Measurements from ENCODE around the gene UNC5C. TPM values are rescaled to one million over a fixed set of nuclear protein-coding genes. Genes with fewer than 3 reads are reported as not detected.

The UNC5C gene
- total and polyA plus RNA-seq, 4 donors = 0.63 to 11.2 (median 8.6) TPM

DNA sequence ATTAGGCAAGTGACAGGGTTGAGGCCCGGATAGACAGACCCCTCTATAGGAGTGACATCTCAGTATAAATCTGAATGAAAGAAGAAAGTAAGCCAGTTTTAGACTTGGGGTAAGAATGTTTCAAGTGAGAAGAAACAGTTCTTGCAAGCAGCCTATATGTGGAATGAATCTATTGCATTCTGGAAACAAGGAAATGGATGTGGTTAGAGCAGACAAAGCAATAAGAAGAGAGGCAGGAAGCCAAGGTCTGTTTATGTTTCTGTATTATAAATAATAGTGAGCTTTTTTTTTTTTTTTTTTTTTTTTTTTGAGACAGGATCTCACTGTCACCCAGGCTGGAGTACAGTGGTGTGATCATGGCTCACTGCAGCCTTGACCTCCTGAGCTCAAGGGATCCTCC, 255.8 kb downstream of the UNC5C start:
- H3K4me3 ChIP-seq (ENCODE audit: low read length in 2 of 2) = no peak overlapping the region
- ATAC-seq (ENCODE audit: low FRiP score) (no peak), DNase-seq (no peak)
- intact Hi-C loops (cut with DNase I) = no loop called here
- H3K4me1 ChIP-seq (ENCODE audit: control insufficient read depth in 1 of 2, insufficient read depth in 2 of 2, low read length in 2 of 2) = no peaks in the 10 kb centered on the region
- WGBS, 2 donors = 81 to 90% methylated on average over 1 of the region's 1 CpG
- no peaks in the 10 kb centered on the region for H3K36me3 ChIP-seq (ENCODE audit: control insufficient read depth in 1 of 2, insufficient read depth in 2 of 2, low read length in 1 of 2)
- no peak overlapping the region for H3K27ac ChIP-seq (ENCODE audit: low read depth in 1 of 2, low read length in 2 of 2)
- no peaks in the 10 kb centered on the region for H3K9me3 ChIP-seq (ENCODE audit: control insufficient read depth, low read length)
- no peaks in the 10 kb centered on the region for H3K27me3 ChIP-seq (ENCODE audit: control insufficient read depth in 1 of 2, insufficient read depth in 2 of 2, low read length in 1 of 2)

DNA sequence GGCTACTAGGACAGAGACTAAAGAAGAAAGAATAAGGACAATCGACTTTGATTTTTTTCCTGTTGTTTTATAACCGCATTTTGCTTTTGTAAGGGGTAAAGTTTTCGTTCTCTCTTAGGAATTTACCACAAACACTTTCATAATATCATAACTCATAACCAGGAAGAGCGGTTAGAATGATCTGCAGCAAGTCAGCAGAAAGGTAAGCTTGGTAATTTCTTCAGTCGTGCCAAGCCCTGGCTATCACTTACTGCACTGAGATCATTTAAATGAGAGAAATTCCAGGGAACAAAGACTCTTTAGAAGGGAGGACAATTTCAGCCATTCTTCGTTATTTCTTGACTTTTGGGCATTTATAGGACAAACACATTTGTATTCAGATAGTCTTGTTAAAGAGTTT, 258.1 kb downstream of the UNC5C start:
- DNase-seq (no peak), ATAC-seq (ENCODE audit: low FRiP score) (no peak)
- no peaks in the 10 kb centered on the region for H3K4me1 ChIP-seq (ENCODE audit: control insufficient read depth in 1 of 2, insufficient read depth in 2 of 2, low read length in 2 of 2)
- H3K4me3 ChIP-seq (ENCODE audit: low read length in 2 of 2) = no peak overlapping the region
- no peak overlapping the region for H3K27ac ChIP-seq (ENCODE audit: low read depth in 1 of 2, low read length in 2 of 2)
- WGBS, 2 donors = 85 to 90% methylated on average over 6 of the region's 6 CpGs
- no peaks in the 10 kb centered on the region for H3K36me3 ChIP-seq (ENCODE audit: control insufficient read depth in 1 of 2, insufficient read depth in 2 of 2, low read length in 1 of 2)
- intact Hi-C loops (cut with DNase I) = no loop called here
- H3K9me3 ChIP-seq (ENCODE audit: control insufficient read depth, low read length) = no peaks in the 10 kb centered on the region
- no peaks in the 10 kb centered on the region for H3K27me3 ChIP-seq (ENCODE audit: control insufficient read depth in 1 of 2, insufficient read depth in 2 of 2, low read length in 1 of 2)

DNA sequence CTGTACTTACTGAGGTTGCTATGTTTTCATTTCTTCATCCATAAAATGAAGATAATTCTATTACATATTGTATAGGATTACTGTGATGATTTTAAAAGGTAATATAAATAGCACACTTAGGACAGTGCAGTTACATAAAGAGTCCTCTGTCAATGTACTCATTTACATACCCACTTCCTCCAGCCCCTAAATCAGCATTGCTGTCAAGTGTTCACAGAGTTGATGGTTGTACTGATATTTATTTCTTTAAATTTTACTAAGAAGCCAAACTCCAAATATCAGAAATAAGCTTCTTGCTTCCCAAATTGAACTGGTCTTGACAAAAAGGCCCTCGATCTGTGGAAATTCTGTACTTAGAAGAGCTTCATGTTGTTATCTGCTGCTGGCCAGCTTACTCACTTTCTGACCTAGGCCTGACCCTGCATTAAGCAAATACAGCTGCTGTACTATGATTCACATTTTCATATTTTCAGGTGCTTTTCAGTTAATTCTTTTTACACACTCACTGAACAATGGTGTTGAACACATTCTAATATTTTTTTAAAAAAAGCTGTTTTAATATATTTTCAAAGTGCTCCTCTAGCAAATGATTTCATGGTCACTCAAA, 259.6 kb downstream of the UNC5C start:
- DNase-seq (no peak), ATAC-seq (ENCODE audit: low FRiP score) (no peak)
- no peaks in the 10 kb centered on the region for H3K9me3 ChIP-seq (ENCODE audit: control insufficient read depth, low read length)
- H3K4me1 ChIP-seq (ENCODE audit: control insufficient read depth in 1 of 2, insufficient read depth in 2 of 2, low read length in 2 of 2) = no peaks in the 10 kb centered on the region
- H3K36me3 ChIP-seq (ENCODE audit: control insufficient read depth in 1 of 2, insufficient read depth in 2 of 2, low read length in 1 of 2) = no peaks in the 10 kb centered on the region
- no peaks in the 10 kb centered on the region for H3K27me3 ChIP-seq (ENCODE audit: control insufficient read depth in 1 of 2, insufficient read depth in 2 of 2, low read length in 1 of 2)
- 31 to 48% methylated on average over 1 of the region's 1 CpG for WGBS, 2 donors
- intact Hi-C loops (cut with DNase I) = no loop called here
- no peak overlapping the region for H3K4me3 ChIP-seq (ENCODE audit: low read length in 2 of 2)
- H3K27ac ChIP-seq (ENCODE audit: low read depth in 1 of 2, low read length in 2 of 2) = no peak overlapping the region

DNA sequence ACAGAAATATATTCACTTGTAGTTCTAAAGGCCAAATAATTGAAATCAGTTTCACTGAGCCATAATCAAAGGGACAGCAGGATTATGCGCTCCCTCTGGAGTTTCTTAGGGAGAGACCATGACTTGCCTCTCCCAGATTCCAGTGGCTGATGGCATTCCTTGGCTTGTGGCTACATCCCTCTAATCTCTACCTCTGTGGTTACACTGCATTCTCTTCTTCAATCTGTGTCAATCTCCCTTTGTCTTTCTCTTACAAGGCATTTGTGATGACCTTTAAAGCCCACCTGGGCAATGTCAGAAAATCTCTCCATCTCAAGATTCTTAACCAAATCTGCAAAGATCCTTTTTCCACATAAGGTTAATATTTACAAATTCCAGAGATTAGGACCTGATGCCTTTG, 260.2 kb downstream of the UNC5C start:
- no peak overlapping the region for H3K4me3 ChIP-seq (ENCODE audit: low read length in 2 of 2)
- DNase-seq (no peak), ATAC-seq (ENCODE audit: low FRiP score) (no peak)
- intact Hi-C loops (cut with DNase I) = no loop called here
- H3K4me1 ChIP-seq (ENCODE audit: control insufficient read depth in 1 of 2, insufficient read depth in 2 of 2, low read length in 2 of 2) = no peaks in the 10 kb centered on the region
- WGBS, 2 donors = 97 to 99% methylated on average over 1 of the region's 1 CpG
- no peak overlapping the region for H3K27ac ChIP-seq (ENCODE audit: low read depth in 1 of 2, low read length in 2 of 2)
- no peaks in the 10 kb centered on the region for H3K36me3 ChIP-seq (ENCODE audit: control insufficient read depth in 1 of 2, insufficient read depth in 2 of 2, low read length in 1 of 2)
- no peaks in the 10 kb centered on the region for H3K9me3 ChIP-seq (ENCODE audit: control insufficient read depth, low read length)
- no peaks in the 10 kb centered on the region for H3K27me3 ChIP-seq (ENCODE audit: control insufficient read depth in 1 of 2, insufficient read depth in 2 of 2, low read length in 1 of 2)

DNA sequence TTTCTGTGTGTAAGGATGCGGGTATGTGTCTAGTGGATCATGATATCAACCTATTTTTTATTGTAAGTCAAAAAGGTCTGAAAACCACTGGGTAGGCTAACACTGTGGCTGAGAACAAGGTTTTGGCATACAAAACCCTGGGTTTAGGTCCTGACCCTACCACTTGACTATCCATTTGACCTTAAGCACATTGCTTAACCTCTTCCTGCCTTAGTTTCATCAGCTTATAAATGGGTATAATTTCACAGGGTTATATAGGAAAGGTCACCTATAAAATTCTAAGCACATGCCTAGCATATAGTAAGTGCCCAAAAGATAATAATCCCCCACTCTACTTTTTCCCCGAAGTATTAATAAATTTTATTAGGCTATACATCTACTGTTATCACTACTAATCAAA, 263.0 kb downstream of the UNC5C start:
- Histone ChIP-seq H3K36me3 (ENCODE audit: control insufficient read depth in 1 of 2, insufficient read depth in 2 of 2, low read length in 1 of 2) (no peaks in the 10 kb centered on the region), H3K27me3 (ENCODE audit: control insufficient read depth in 1 of 2, insufficient read depth in 2 of 2, low read length in 1 of 2) (no peaks in the 10 kb centered on the region), H3K9me3 (ENCODE audit: control insufficient read depth, low read length) (no peaks in the 10 kb centered on the region), H3K4me3 (ENCODE audit: low read length in 2 of 2) (no peak overlapping the region), H3K4me1 (ENCODE audit: control insufficient read depth in 1 of 2, insufficient read depth in 2 of 2, low read length in 2 of 2) (no peaks in the 10 kb centered on the region), H3K27ac (ENCODE audit: low read depth in 1 of 2, low read length in 2 of 2) (no peak overlapping the region)
- intact Hi-C loops (cut with DNase I) = no loop called here
- no peak for DNase-seq
- no peak for ATAC-seq (ENCODE audit: low FRiP score)
- WGBS, 2 donors = 90 to 96% methylated on average over 2 of the region's 2 CpGs

DNA sequence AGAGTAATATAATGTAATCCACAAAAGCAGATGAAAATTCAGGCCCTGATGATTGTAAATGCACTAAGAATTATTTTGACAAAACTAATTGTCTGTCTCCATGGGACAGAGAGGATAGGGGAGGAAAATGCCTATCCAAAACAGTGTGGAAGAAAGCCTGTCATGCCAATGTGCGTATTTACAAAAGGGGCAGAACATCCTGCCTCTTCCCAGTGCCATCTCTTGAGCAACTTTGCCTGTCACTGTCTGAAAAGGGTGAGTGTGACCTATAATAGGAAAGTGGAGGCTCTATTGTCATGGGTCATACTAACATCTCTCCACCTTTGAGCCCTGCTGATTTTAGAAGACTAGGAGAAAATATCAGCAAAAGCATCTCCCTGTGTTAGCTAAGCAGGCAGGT, 264.1 kb downstream of the UNC5C start:
- H3K27me3 ChIP-seq (ENCODE audit: control insufficient read depth in 1 of 2, insufficient read depth in 2 of 2, low read length in 1 of 2) = no peaks in the 10 kb centered on the region
- ATAC-seq (ENCODE audit: low FRiP score) (no peak), DNase-seq (no peak)
- H3K36me3 ChIP-seq (ENCODE audit: control insufficient read depth in 1 of 2, insufficient read depth in 2 of 2, low read length in 1 of 2) = no peaks in the 10 kb centered on the region
- intact Hi-C loops (cut with DNase I) = no loop called here
- H3K9me3 ChIP-seq (ENCODE audit: control insufficient read depth, low read length) = no peaks in the 10 kb centered on the region
- no peak overlapping the region for H3K27ac ChIP-seq (ENCODE audit: low read depth in 1 of 2, low read length in 2 of 2)
- H3K4me3 ChIP-seq (ENCODE audit: low read length in 2 of 2) = no peak overlapping the region
- 93 to 97% methylated on average over 1 of the region's 1 CpG for WGBS, 2 donors
- no peaks in the 10 kb centered on the region for H3K4me1 ChIP-seq (ENCODE audit: control insufficient read depth in 1 of 2, insufficient read depth in 2 of 2, low read length in 2 of 2)

DNA sequence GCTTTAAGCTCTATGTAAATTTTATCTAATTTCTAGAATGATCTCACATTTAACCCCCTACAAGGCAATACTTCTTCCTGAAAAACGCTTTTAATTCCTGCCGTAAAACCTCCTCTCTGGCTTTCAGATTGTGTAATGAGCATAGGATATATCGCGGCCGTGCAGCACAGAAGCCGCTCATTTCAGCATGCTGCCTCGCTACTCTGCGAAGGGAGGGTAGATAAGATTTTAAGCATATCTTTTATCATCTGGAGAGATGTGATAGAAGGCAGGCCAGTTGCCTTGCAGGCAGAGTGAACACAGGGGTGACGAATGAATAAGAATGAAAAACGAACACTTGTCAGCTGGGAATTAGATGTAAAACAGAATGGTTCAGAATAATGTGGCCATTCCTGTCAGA, 265.5 kb downstream of the UNC5C start:
- no peak for DNase-seq
- no peak for ATAC-seq (ENCODE audit: low FRiP score)
- no peak overlapping the region for H3K27ac ChIP-seq (ENCODE audit: low read depth in 1 of 2, low read length in 2 of 2)
- no peaks in the 10 kb centered on the region for H3K4me1 ChIP-seq (ENCODE audit: control insufficient read depth in 1 of 2, insufficient read depth in 2 of 2, low read length in 2 of 2)
- no peaks in the 10 kb centered on the region for H3K36me3 ChIP-seq (ENCODE audit: control insufficient read depth in 1 of 2, insufficient read depth in 2 of 2, low read length in 1 of 2)
- no peaks in the 10 kb centered on the region for H3K27me3 ChIP-seq (ENCODE audit: control insufficient read depth in 1 of 2, insufficient read depth in 2 of 2, low read length in 1 of 2)
- H3K4me3 ChIP-seq (ENCODE audit: low read length in 2 of 2) = no peak overlapping the region
- intact Hi-C loops (cut with DNase I) = no loop called here
- H3K9me3 ChIP-seq (ENCODE audit: control insufficient read depth, low read length) = no peaks in the 10 kb centered on the region
- WGBS, 2 donors = 61 to 78% methylated on average over 10 of the region's 10 CpGs

DNA sequence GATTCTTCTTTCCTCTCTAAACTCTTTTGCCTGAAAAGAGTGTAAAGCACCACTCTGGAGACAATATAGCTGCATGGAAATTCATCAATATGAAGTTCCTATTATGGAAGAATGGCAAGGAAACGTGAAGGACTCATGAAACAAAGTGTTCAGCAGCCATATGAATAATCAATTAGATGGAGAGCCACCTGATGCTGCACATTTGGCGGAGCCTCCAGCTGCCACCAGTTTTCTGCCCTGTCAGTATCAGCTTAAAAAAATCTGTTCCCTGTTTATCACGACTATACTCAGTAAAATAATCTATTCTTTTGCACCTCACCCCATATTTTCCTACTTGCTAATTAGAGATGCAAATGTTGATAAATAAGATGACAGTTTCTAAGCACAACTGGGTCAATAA, 276.0 kb downstream of the UNC5C start:
- Histone ChIP-seq H3K9me3 (ENCODE audit: control insufficient read depth, low read length) (no peaks in the 10 kb centered on the region), H3K36me3 (ENCODE audit: control insufficient read depth in 1 of 2, insufficient read depth in 2 of 2, low read length in 1 of 2) (no peaks in the 10 kb centered on the region), H3K27ac (ENCODE audit: low read depth in 1 of 2, low read length in 2 of 2) (no peak overlapping the region), H3K27me3 (ENCODE audit: control insufficient read depth in 1 of 2, insufficient read depth in 2 of 2, low read length in 1 of 2) (no peaks in the 10 kb centered on the region), H3K4me1 (ENCODE audit: control insufficient read depth in 1 of 2, insufficient read depth in 2 of 2, low read length in 2 of 2) (peaks cover 0 to 2% of the 10 kb centered on the region in 2 donors), H3K4me3 (ENCODE audit: low read length in 2 of 2) (no peak overlapping the region)
- no peak for DNase-seq
- 79 to 83% methylated on average over 3 of the region's 3 CpGs for WGBS, 2 donors
- intact Hi-C loops (cut with DNase I) = no loop called here
- no peak for ATAC-seq (ENCODE audit: low FRiP score)

DNA sequence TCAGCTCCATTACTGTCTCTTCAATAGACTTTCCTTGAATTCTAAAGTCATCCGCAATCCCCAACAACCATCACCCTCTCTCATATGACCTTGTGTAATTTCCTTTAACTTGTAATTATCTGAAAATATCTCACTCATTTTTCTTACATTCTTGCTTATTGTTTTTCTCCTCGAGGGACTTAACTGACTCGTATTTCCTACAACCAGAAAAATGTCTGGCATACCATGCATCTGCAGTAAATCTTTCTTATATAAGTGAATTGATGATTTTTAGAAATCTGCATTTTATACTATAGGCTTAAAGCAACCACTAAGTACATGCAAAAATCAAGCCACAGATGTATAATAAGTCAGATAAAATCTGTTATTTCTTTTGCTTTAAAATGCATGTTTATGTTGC, 276.7 kb downstream of the UNC5C start:
- DNase-seq (no peak), ATAC-seq (ENCODE audit: low FRiP score) (no peak)
- no peaks in the 10 kb centered on the region for H3K27me3 ChIP-seq (ENCODE audit: control insufficient read depth in 1 of 2, insufficient read depth in 2 of 2, low read length in 1 of 2)
- H3K4me3 ChIP-seq (ENCODE audit: low read length in 2 of 2) = no peak overlapping the region
- no peaks in the 10 kb centered on the region for H3K9me3 ChIP-seq (ENCODE audit: control insufficient read depth, low read length)
- H3K4me1 ChIP-seq (ENCODE audit: control insufficient read depth in 1 of 2, insufficient read depth in 2 of 2, low read length in 2 of 2) = peaks cover 0 to 2% of the 10 kb centered on the region in 2 donors
- H3K27ac ChIP-seq (ENCODE audit: low read depth in 1 of 2, low read length in 2 of 2) = no peak overlapping the region
- intact Hi-C loops (cut with DNase I) = no loop called here
- WGBS, 2 donors = 47 to 48% methylated on average over 3 of the region's 3 CpGs
- no peaks in the 10 kb centered on the region for H3K36me3 ChIP-seq (ENCODE audit: control insufficient read depth in 1 of 2, insufficient read depth in 2 of 2, low read length in 1 of 2)
